HCT116 (cell line): ENCODE measurements around the gene TDRD12. TPM values are rescaled to one million over a fixed set of nuclear protein-coding genes. Genes with fewer than 3 reads are reported as not detected.

Source experiments
- ATAC-seq: fragments of 200-7000 bp; cut with Tn5 transposase; 2 replicates; pipeline ENCODE4 v1.9.1; 2020; ENCODE audit warnings: mild to moderate bottlenecking, moderate library complexity
- BruUV-seq: library from RNA; stranded (reverse); fragments of 400-500 nt; replicated peaks from 2 replicates; lab custom pipeline; 2021; lab: Mats Ljungman, UMichigan
- CTCF ChIA-PET: fragments of 300-600 bp; sonication (Branson Sonifier 250); formaldehyde crosslinking; loops from one replicate; lab custom pipeline; 2021; ENCODE audit warnings: antibody characterized with exemption; lab: Charles Lee
- POLR2A ChIA-PET: fragments of 300-600, 350-600 bp; sonication (Branson Sonifier 250); formaldehyde crosslinking; loops from one replicate; lab custom pipeline; 2021; ENCODE audit warnings: antibody characterized with exemption; lab: Charles Lee
- RAD21 ChIA-PET, 2 experiments: fragments of 300-600 bp; sonication (Branson Sonifier 250); formaldehyde crosslinking; loops; one replicate each; lab custom pipeline; 2023; ENCODE audit warnings: low total read pairs in 2 of 2; ENCODE audit not compliant: uncharacterized antibody in 2 of 2, unreplicated experiment in 2 of 2, low non-redundant PET in 1 of 2; lab: Charles Lee
- DNase-seq: peaks from one replicate; pipeline ENCODE4 v3.0.0-alpha.2; 2010; ENCODE audit warnings: low read depth, low spot score
- H2AFZ ChIP-seq: fragments of 200-600 bp; shearing (Covaris generic), sonication (generic); 2 replicates; pipeline ENCODE4 v1.6.1; 2017; ENCODE audit warnings: low read depth, mixed run types, mixed read lengths, antibody characterized with exemption, low read length; ENCODE audit not compliant: poor library complexity, severe bottlenecking
- H3K27ac ChIP-seq: 2 replicates; pipeline ENCODE4 v1.5.1; 2012; ENCODE audit warnings: low read depth, low read length
- H3K27me3 ChIP-seq: fragments of 200-600 bp; sonication (generic); 2 replicates; pipeline ENCODE4 v1.6.1; 2016; ENCODE audit warnings: mixed run types, low read length, mixed read lengths; ENCODE audit not compliant: insufficient read depth
- H3K36me3 ChIP-seq, 2 experiments: fragments of 200-500 bp in 1 of 2; fragments of 200-600 bp in 1 of 2; sonication (Bioruptor generic) in 1 of 2; sonication (generic) in 1 of 2; 2 replicates each; pipeline versions ENCODE4 v1.5.1 to v1.6.1; 2014 to 2016; ENCODE audit warnings: low read length in 2 of 2, inconsistent platforms in 1 of 2, mixed read lengths in 1 of 2, mixed run types in 1 of 2; ENCODE audit not compliant: insufficient read depth in 2 of 2, control insufficient read depth in 1 of 2
- H3K4me1 ChIP-seq, 2 experiments: fragments of 200-600 bp in 1 of 2; sonication (generic) in 1 of 2; 2 replicates each; pipeline versions ENCODE4 v1.5.1 to v1.6.1; 2012 to 2017; ENCODE audit warnings: low read length in 2 of 2, inconsistent platforms in 1 of 2, mild to moderate bottlenecking in 1 of 2, mixed read lengths in 1 of 2, mixed run types in 1 of 2, moderate library complexity in 1 of 2; ENCODE audit not compliant: insufficient read depth in 2 of 2, control insufficient read depth in 1 of 2
- H3K4me2 ChIP-seq: fragments of 200-600 bp; sonication (generic); 2 replicates; pipeline ENCODE4 v1.6.1; 2017; ENCODE audit warnings: mixed run types, low read length, mixed read lengths
- H3K4me3 ChIP-seq, 2 experiments: fragments of 200-600 bp in 1 of 2; sonication (generic) in 1 of 2; replicated peaks in 1 of 2; 2 replicates each; pipeline ENCODE4 v1.5.1; 2011 to 2016; ENCODE audit warnings: low read length in 2 of 2, control low read depth in 1 of 2, low read depth in 1 of 2, mild to moderate bottlenecking in 1 of 2, mixed read lengths in 1 of 2, mixed run types in 1 of 2
- H3K79me2 ChIP-seq: fragments of 200-600 bp; sonication (generic); 2 replicates; pipeline ENCODE4 v1.6.1; 2017; ENCODE audit warnings: mild to moderate bottlenecking, mixed run types, low read length, moderate library complexity, mixed read lengths; ENCODE audit not compliant: insufficient read depth
- H3K9ac ChIP-seq: fragments of 200-600 bp; sonication (generic); 2 replicates; pipeline ENCODE4 v1.6.1; 2016; ENCODE audit warnings: low read length, mixed read lengths
- H3K9me2 ChIP-seq: fragments of 200-600 bp; sonication (generic), shearing (Covaris generic); 2 replicates; pipeline ENCODE4 v1.6.1; 2017; ENCODE audit warnings: mixed run types, mild to moderate bottlenecking, moderate library complexity; ENCODE audit not compliant: insufficient read depth
- H3K9me3 ChIP-seq, 2 experiments: fragments of 200-500 bp in 1 of 2; fragments of 200-600 bp in 1 of 2; sonication (Bioruptor generic) in 1 of 2; sonication (generic) in 1 of 2; 2 replicates each; pipeline ENCODE4 v1.6.1; 2014 to 2017; ENCODE audit warnings: low read length in 2 of 2, mixed read lengths in 2 of 2, inconsistent platforms in 1 of 2, low read depth in 1 of 2, mild to moderate bottlenecking in 1 of 2, mixed run types in 1 of 2, moderate library complexity in 1 of 2; ENCODE audit not compliant: control insufficient read depth in 1 of 2, insufficient read depth in 1 of 2
- H4K20me1 ChIP-seq: fragments of 200-600 bp; sonication (generic), shearing (Covaris generic); 2 replicates; pipeline ENCODE4 v1.6.1; 2017; ENCODE audit warnings: mixed run types, mild to moderate bottlenecking, moderate library complexity; ENCODE audit not compliant: insufficient read depth
- ATF3 ChIP-seq: IDR thresholded peaks from 2 replicates; pipeline ENCODE4 v1.6.1; 2012
- CBX3 ChIP-seq: IDR thresholded peaks from 2 replicates; pipeline ENCODE4 v1.6.1; 2012; ENCODE audit warnings: low read depth
- CEBPB ChIP-seq: IDR thresholded peaks from 2 replicates; pipeline ENCODE4 v1.6.1; 2012; ENCODE audit warnings: low read depth
- CTCF ChIP-seq, 3 experiments: fragments of 200-600 bp in 1 of 3; sonication (generic) in 1 of 3; IDR thresholded peaks in 2 of 3; conservative IDR thresholded peaks in 1 of 3; 2 replicates each; pipeline ENCODE4 v1.5.1; 2012 to 2017; ENCODE audit warnings: low read depth in 2 of 3, low read length in 2 of 3, antibody characterized with exemption in 1 of 3, borderline replicate concordance in 1 of 3, control low read depth in 1 of 3, mild to moderate bottlenecking in 1 of 3, mixed read lengths in 1 of 3, mixed run types in 1 of 3, moderate library complexity in 1 of 3; ENCODE audit not compliant: insufficient read depth in 1 of 3
- EZH2 ChIP-seq: fragments of 200-600 bp; sonication (generic); IDR thresholded peaks from 2 replicates; pipeline ENCODE4 v1.6.1; 2017; ENCODE audit warnings: antibody characterized with exemption, mixed run types
- EZH2phosphoT487 ChIP-seq: fragments of 200-600 bp; IDR thresholded peaks from 2 replicates; pipeline ENCODE4 v1.6.1; 2018; ENCODE audit warnings: antibody characterized with exemption, borderline replicate concordance
- MAX ChIP-seq: IDR thresholded peaks from 2 replicates; pipeline ENCODE4 v1.6.1; 2012
- POLR2A ChIP-seq: IDR thresholded peaks from 2 replicates; pipeline ENCODE4 v1.7.0; 2011; ENCODE audit warnings: borderline replicate concordance; ENCODE audit not compliant: insufficient read depth, insufficient read length; ENCODE audit errors: extremely low read depth
- POLR2AphosphoS5 ChIP-seq: IDR thresholded peaks from 2 replicates; pipeline ENCODE4 v1.6.1; 2011; ENCODE audit warnings: mild to moderate bottlenecking, low read depth, low read length, moderate library complexity
- RAD21 ChIP-seq: IDR thresholded peaks from 2 replicates; pipeline ENCODE4 v1.6.1; 2012; ENCODE audit warnings: low read depth, mild to moderate bottlenecking
- TCF7L2 ChIP-seq: IDR thresholded peaks from 2 replicates; pipeline ENCODE4 v1.7.0; 2011; ENCODE audit warnings: borderline replicate concordance, inconsistent platforms; ENCODE audit not compliant: insufficient read depth, insufficient read length; ENCODE audit errors: extremely low read depth
- ZBTB33 ChIP-seq: IDR thresholded peaks from 2 replicates; pipeline ENCODE4 v1.6.1; 2011; ENCODE audit warnings: mild to moderate bottlenecking, low read length, moderate library complexity; ENCODE audit not compliant: insufficient replicate concordance; ENCODE audit errors: extremely low read depth
- ZFX ChIP-seq: fragments of 450-650 bp; IDR thresholded peaks from 2 replicates; pipeline ENCODE4 v1.6.1; 2017
- ZNF274 ChIP-seq: fragments of 200-500 bp; sonication (Bioruptor generic); IDR thresholded peaks from 2 replicates; pipeline ENCODE4 v1.6.1; 2014; ENCODE audit warnings: mild to moderate bottlenecking, low read depth, low read length, inconsistent platforms
- intact Hi-C: fragments of 100-400 bp; cut with micrococcal nuclease; formaldehyde crosslinking; loops from 2 replicates; pipeline ENCODE4 v1.10.0; 2022
- total RNA-seq: library from RNA; stranded (reverse); gene quantifications from one replicate; pipeline ENCODE4 v1.2.1, GENCODE V29; 2021; ENCODE audit not compliant: unreplicated experiment

The TDRD12 gene
- total RNA-seq, 1 experiment from 2014 or later: 0.30 TPM

- H3K27ac ChIP-seq: no peak overlapping the region
- no peaks in the 10 kb centered on the region for H3K4me1 ChIP-seq
- no peaks in the 10 kb centered on the region for H3K27me3 ChIP-seq
- no peak for TF ChIP-seq POLR2AphosphoS5
- H3K9ac ChIP-seq: no peak overlapping the region
- ChIA-PET CTCF (no interaction called here), POLR2A (no interaction called here), RAD21 (no interaction called here)
- H4K20me1 ChIP-seq: no peaks in the 10 kb centered on the region
- BruUV-seq: no TSS peak
- H3K79me2 ChIP-seq: no peaks in the 10 kb centered on the region
- no peaks in the 10 kb centered on the region for H3K9me2 ChIP-seq
- ATAC-seq (no peak), DNase-seq (no peak)
- H3K36me3 ChIP-seq: no peaks in the 10 kb centered on the region
- H3K9me3 ChIP-seq: no peaks in the 10 kb centered on the region
- no peak overlapping the region for H3K4me3 ChIP-seq
- H2AFZ ChIP-seq: no peak overlapping the region
- intact Hi-C loops: no loop called here
- no peak overlapping the region for H3K4me2 ChIP-seq
Observed at GRCh38 chr19:32862741-32863140, 143.2 kb downstream of the TDRD12 start.

GRCh38 chr19:32863301-32863700 lies 143.7 kb downstream of the TDRD12 start:
- no peak for DNase-seq

More at GRCh38 chr19:32863301-32863700, 143.7 kb downstream of the TDRD12 start:
- Histone ChIP-seq H3K27me3 (no peaks in the 10 kb centered on the region), H4K20me1 (no peaks in the 10 kb centered on the region), H3K36me3 (no peaks in the 10 kb centered on the region), H3K9me2 (no peaks in the 10 kb centered on the region), H2AFZ (no peak overlapping the region), H3K9ac (no peak overlapping the region), H3K79me2 (no peaks in the 10 kb centered on the region), H3K27ac (no peak overlapping the region), H3K4me2 (no peak overlapping the region), H3K4me1 (no peaks in the 10 kb centered on the region), H3K4me3 (no peak overlapping the region), H3K9me3 (no peaks in the 10 kb centered on the region)
- ChIA-PET POLR2A (no interaction called here), RAD21 (no interaction called here), CTCF (no interaction called here)
- TF ChIP-seq MAX: no peak
- TF ChIP-seq CBX3: no peak
- TF ChIP-seq CTCF (IDR thresholded peaks at IDR 0.05 in 2 of 3, conservative IDR thresholded peaks at IDR 0.05 in 1 of 3; ENCODE audit: borderline replicate concordance in 1 of 3, insufficient read depth in 1 of 3, low read depth in 2 of 3, low read length in 2 of 3): no peak
- TF ChIP-seq ZNF274: no peak
- no peak for TF ChIP-seq EZH2
- TF ChIP-seq ZBTB33: no peak
- no peak for TF ChIP-seq POLR2A
- no peak for TF ChIP-seq POLR2AphosphoS5
- TF ChIP-seq CEBPB: no peak
- TF ChIP-seq ZFX: no peak
- TF ChIP-seq ATF3: no peak
- no peak for TF ChIP-seq EZH2phosphoT487
- no peak for TF ChIP-seq RAD21
- TF ChIP-seq TCF7L2: no peak
- intact Hi-C loops: no loop called here
- no TSS peak for BruUV-seq
- ATAC-seq: no peak
